IMR-90 (cell line): ENCODE measurements around the gene CLEC16A. TPM values are rescaled to one million over a fixed set of nuclear protein-coding genes. Genes with fewer than 3 reads are reported as not detected.

ENCODE experiments used
- ATAC-seq: fragments of 200-7000 bp; cut with Tn5 transposase; 2 replicates; pipeline ENCODE4 v1.9.1; 2020; ENCODE audit warnings: low read depth, mild to moderate bottlenecking, moderate library complexity
- BruUV-seq: library from RNA; stranded (reverse); fragments of 400-500 nt; replicated peaks from 2 replicates; lab custom pipeline; 2021; lab: Mats Ljungman, UMichigan
- CTCF ChIA-PET: fragments of 300-600 bp; formaldehyde crosslinking; extraction: SDS; loops from one replicate; lab custom pipeline; 2021; ENCODE audit warnings: antibody characterized with exemption; lab: Yijun Ruan, JAX
- POLR2A ChIA-PET: fragments of 300-600 bp; sonication (Branson Sonifier 250); formaldehyde crosslinking; loops from one replicate; lab custom pipeline; 2022; ENCODE audit warnings: antibody characterized with exemption; ENCODE audit not compliant: unreplicated experiment; lab: Charles Lee
- DNase-seq: peaks from one replicate; pipeline ENCODE4 v3.0.0; 2013
- H2AFZ ChIP-seq: replicated peaks from 2 replicates; pipeline ENCODE3; 2013; ENCODE audit warnings: low read length, mild to moderate bottlenecking; ENCODE audit not compliant: poor library complexity
- H2AK5ac ChIP-seq: 2 replicates; pipeline ENCODE4 v1.6.1; 2013; ENCODE audit warnings: low read depth, low read length, inconsistent platforms
- H2AK9ac ChIP-seq: replicated peaks from 2 replicates; pipeline ENCODE3; 2013; ENCODE audit warnings: mild to moderate bottlenecking, low read depth, low read length, moderate library complexity; ENCODE audit not compliant: poor library complexity
- H2BK120ac ChIP-seq: 2 replicates; pipeline ENCODE4 v1.6.1; 2013; ENCODE audit warnings: low read depth, low read length, inconsistent platforms
- H2BK15ac ChIP-seq: 3 replicates; pipeline ENCODE4 v1.6.1; 2013; ENCODE audit warnings: low read depth, low read length, inconsistent platforms
- H2BK20ac ChIP-seq: 2 replicates; pipeline ENCODE4 v1.6.1; 2013; ENCODE audit warnings: low read depth, mild to moderate bottlenecking, inconsistent platforms, low read length, moderate library complexity
- H2BK5ac ChIP-seq: 2 replicates; pipeline ENCODE4 v1.6.1; 2013; ENCODE audit warnings: mild to moderate bottlenecking, low read depth, low read length, inconsistent platforms; ENCODE audit not compliant: poor library complexity, severe bottlenecking
- H3K14ac ChIP-seq: replicated peaks from 2 replicates; pipeline ENCODE4 v1.6.1; 2013; ENCODE audit warnings: low read depth, low read length, inconsistent platforms
- H3K18ac ChIP-seq: 2 replicates; pipeline ENCODE4 v1.6.1; 2013; ENCODE audit warnings: low read depth, low read length, control low read depth
- H3K23ac ChIP-seq: 2 replicates; pipeline ENCODE4 v1.6.1; 2013; ENCODE audit warnings: low read depth, low read length, inconsistent platforms
- H3K27ac ChIP-seq: 2 replicates; pipeline ENCODE4 v1.5.1; 2013; ENCODE audit warnings: mild to moderate bottlenecking, control low read depth, low read length; ENCODE audit not compliant: insufficient read depth
- H3K27me3 ChIP-seq: 2 replicates; pipeline ENCODE4 v1.6.1; 2013; ENCODE audit warnings: low read length; ENCODE audit not compliant: control insufficient read depth, insufficient read depth
- H3K36me3 ChIP-seq: 2 replicates; pipeline ENCODE4 v1.6.1; 2013; ENCODE audit warnings: low read length, mixed read lengths; ENCODE audit not compliant: control insufficient read depth, insufficient read depth
- H3K4ac ChIP-seq: 2 replicates; pipeline ENCODE4 v1.6.1; 2013; ENCODE audit warnings: low read depth, low read length, inconsistent platforms
- H3K4me1 ChIP-seq: 2 replicates; pipeline ENCODE4 v1.6.1; 2013; ENCODE audit warnings: low read length, mixed read lengths; ENCODE audit not compliant: control insufficient read depth, insufficient read depth
- H3K4me2 ChIP-seq: 2 replicates; pipeline ENCODE4 v1.6.1; 2013; ENCODE audit warnings: low read depth, mild to moderate bottlenecking, control low read depth, low read length, moderate library complexity
- H3K4me3 ChIP-seq: 2 replicates; pipeline ENCODE4 v1.5.1; 2013; ENCODE audit warnings: low read depth, mild to moderate bottlenecking, control low read depth, low read length, moderate library complexity; ENCODE audit not compliant: insufficient read depth
- H3K56ac ChIP-seq: 2 replicates; pipeline ENCODE4 v1.6.1; 2013; ENCODE audit warnings: low read length, inconsistent platforms; ENCODE audit not compliant: insufficient read depth; ENCODE audit errors: extremely low read depth
- H3K79me1 ChIP-seq, 2 experiments: 2 replicates each; pipeline ENCODE4 v1.6.1; 2013; ENCODE audit warnings: low read length in 2 of 2, inconsistent platforms in 1 of 2, low read depth in 1 of 2
- H3K9ac ChIP-seq: 2 replicates; pipeline ENCODE4 v1.6.1; 2013; ENCODE audit warnings: low read depth, low read length, control low read depth
- H3K9me1 ChIP-seq: 2 replicates; pipeline ENCODE4 v1.6.1; 2013; ENCODE audit warnings: low read length, inconsistent platforms; ENCODE audit not compliant: insufficient read depth
- H3K9me3 ChIP-seq: 2 replicates; pipeline ENCODE4 v1.6.1; 2013; ENCODE audit warnings: low read length; ENCODE audit not compliant: control insufficient read depth, insufficient read depth
- H4K20me1 ChIP-seq: 2 replicates; pipeline ENCODE4 v1.6.1; 2013; ENCODE audit warnings: low read length, inconsistent platforms; ENCODE audit not compliant: insufficient read depth
- H4K5ac ChIP-seq: 2 replicates; pipeline ENCODE4 v1.6.1; 2013; ENCODE audit warnings: mild to moderate bottlenecking, low read depth, low read length, control low read depth
- H4K8ac ChIP-seq, 2 experiments: 2 replicates each; pipeline ENCODE4 v1.6.1; 2013; ENCODE audit warnings: low read depth in 2 of 2, low read length in 2 of 2, control low read depth in 1 of 2, inconsistent platforms in 1 of 2
- H4K91ac ChIP-seq: 2 replicates; pipeline ENCODE4 v1.6.1; 2013; ENCODE audit warnings: low read depth, low read length, inconsistent platforms; ENCODE audit not compliant: insufficient read depth
- ELK1 ChIP-seq: fragments of 150-350 bp; IDR thresholded peaks from 2 replicates; pipeline ENCODE4 v1.6.1; 2016; ENCODE audit warnings: low read depth, mild to moderate bottlenecking, low read length, moderate library complexity, borderline replicate concordance
- FOS ChIP-seq: fragments of 150-350 bp; IDR thresholded peaks from 2 replicates; pipeline ENCODE4 v1.6.1; 2016; ENCODE audit warnings: low read depth, low read length
- MAZ ChIP-seq: IDR thresholded peaks from 2 replicates; pipeline ENCODE4 v1.6.1; 2012; ENCODE audit warnings: low read depth, mild to moderate bottlenecking, low read length, improper control_type of control experiment, moderate library complexity, borderline replicate concordance
- RAD21 ChIP-seq: IDR thresholded peaks from 2 replicates; pipeline ENCODE4 v1.6.1; 2012; ENCODE audit warnings: low read length, improper control_type of control experiment
- RCOR1 ChIP-seq: IDR thresholded peaks from 2 replicates; pipeline ENCODE4 v1.6.1; 2012; ENCODE audit warnings: mild to moderate bottlenecking, low read length, improper control_type of control experiment; ENCODE audit not compliant: insufficient replicate concordance
- RFX5 ChIP-seq: IDR thresholded peaks from 2 replicates; pipeline ENCODE4 v1.8.0; 2012; ENCODE audit warnings: low read depth, mild to moderate bottlenecking, low read length, moderate library complexity
- SMC3 ChIP-seq: fragments of 150-350 bp; IDR thresholded peaks from 2 replicates; pipeline ENCODE4 v1.6.1; 2016; ENCODE audit warnings: low read depth, mild to moderate bottlenecking, antibody characterized with exemption, low read length, moderate library complexity
- WGBS, 2 experiments: methylation state at CpG; one replicate each; pipeline versions ENCODE4 v1.1.5 to v1.1.7; 2013; ENCODE audit warnings: missing lambda C conversion rate in 2 of 2; ENCODE audit not compliant: insufficient read length in 1 of 2; ENCODE audit errors: extremely low coverage in 2 of 2; 5-methylcytosine and 5-hydroxymethylcytosine counted together
- dilution Hi-C: fragments of 300-500 bp; cut with HindIII; formaldehyde crosslinking; loops from one replicate; pipeline ENCODE4 v1.14.3; 2018; ENCODE audit warnings: low sequenced_read_pairs; ENCODE audit not compliant: unreplicated experiment
- in situ Hi-C: fragments of 300-500 bp; cut with MboI; formaldehyde crosslinking; loops from 3 replicates; pipeline ENCODE4 v1.14.3; 2019; ENCODE audit warnings: low sequenced_read_pairs, inconsistent platforms, mixed read lengths
- intact Hi-C: fragments of 100-400 bp; cut with micrococcal nuclease; formaldehyde crosslinking; loops from 2 replicates; pipeline ENCODE4 v1.10.0; 2022
- polyA plus RNA-seq, 3 experiments: library from polyadenylated mRNA; depleted of rRNA; stranded (reverse); fragments of >200 nt; gene quantifications; 2 replicates each; pipeline ENCODE4 v1.2.3, GENCODE V29; 2012; ENCODE audit warnings: low replicate concordance in 1 of 3
- total RNA-seq: library from RNA; depleted of rRNA; stranded (reverse); fragments of >200 nt; gene quantifications from 2 replicates; pipeline ENCODE4 v1.2.3, GENCODE V29; 2012

The CLEC16A gene
- total and polyA plus RNA-seq, 2 of the 4 experiments (the other 2 are of a cell fraction): 15.9 to 16.5 TPM

GRCh38 chr16:11107780-11108465 is 163.6 kb downstream of the CLEC16A start:
- CTCF ChIA-PET: interaction anchor here (0.5 kb wide), 1 partner anchor 18 kb away, joined by 3 read pairs; no protein-coding TSS in a partner anchor
- 0 out of 2 replicates have a peak overlapping the region, but pooled peaks have one; percentile 18 for H3K9ac ChIP-seq
- no peaks in the 10 kb centered on the region for H3K27me3 ChIP-seq
- H2AK9ac ChIP-seq: peak overlapping the region; percentile 89
- peak overlapping the region; percentile 87 for H3K18ac ChIP-seq
- peak overlapping the region; percentile 70 for H3K27ac ChIP-seq
- H2AK5ac ChIP-seq: peak overlapping the region; percentile 95
- peaks cover 0 to 38% of the 10 kb centered on the region in 2 experiments; a peak in 2 of 4 replicates for H3K79me1 ChIP-seq
- H3K56ac ChIP-seq: peak overlapping the region; percentile 38; the same call in 1 of the 2 replicates
- intact Hi-C loops: loop anchor here (5.0 kb wide), 2 partner anchors 94 to 249 kb away; no protein-coding TSS in a partner anchor
- H3K9me3 ChIP-seq: peaks cover 3% of the 10 kb centered on the region
- dilution Hi-C loops: no loop called here
- H4K8ac ChIP-seq: peak overlapping the region; percentile 68 to 88
- H3K4me3 ChIP-seq: no peak overlapping the region
- peaks cover 51% of the 10 kb centered on the region for H3K4me1 ChIP-seq
- POLR2A ChIA-PET: no interaction called here
- no TSS peak for BruUV-seq
- ATAC-seq (peak; percentile 57), DNase-seq (peak; percentile 90)
- peak overlapping the region; percentile 59 for H4K5ac ChIP-seq
- peak overlapping the region; percentile 81 for H2BK15ac ChIP-seq
- peak overlapping the region; percentile 48 for H2AFZ ChIP-seq
- H4K91ac ChIP-seq: peak overlapping the region; percentile 95
- peak overlapping the region; percentile 95 for H2BK120ac ChIP-seq
- TF ChIP-seq SMC3: 0 out of 2 replicates have a peak, but pooled peaks have one; percentile 4
- 0 out of 2 replicates have a peak, but pooled peaks have one; percentile 22 for TF ChIP-seq RAD21
- no peak for TF ChIP-seq RCOR1
- peak; percentile 81 for TF ChIP-seq FOS
- no peak for TF ChIP-seq ELK1
- TF ChIP-seq MAZ: peak; percentile 64; the same call in 1 of the 2 replicates
- no peak for TF ChIP-seq RFX5
- H3K23ac ChIP-seq: peak overlapping the region; percentile 76
- H3K9me1 ChIP-seq: peaks cover 38% of the 10 kb centered on the region
- H2BK5ac ChIP-seq: peak overlapping the region; percentile 81
- H3K4ac ChIP-seq: peak overlapping the region; percentile 77
- peak overlapping the region; percentile 93 for H3K14ac ChIP-seq
- no peak overlapping the region for H3K4me2 ChIP-seq
- in situ Hi-C loops: loop anchor here (10.0 kb wide), 1 partner anchor 247 kb away; no protein-coding TSS in a partner anchor
- H2BK20ac ChIP-seq: peak overlapping the region; percentile 94
- no peaks in the 10 kb centered on the region for H3K36me3 ChIP-seq
- 20% methylated on average over 5 of the region's 8 CpGs; no CpG with 5 or more reads in 1 of the 2 experiments for WGBS, 2 experiments
- no peaks in the 10 kb centered on the region for H4K20me1 ChIP-seq
